Dendritic cell treated with granulocyte-macrophage colony-stimulating factor and Interleukin-4, amounts not matched to agents 40 ng/mL and 50 ng/mL, for 4 days (primary cell): Measurements from ENCODE around the gene REEP6.
A peak's percentile ranks its signal among the peaks of the same experiment; 100 is the strongest.
"Not testable (repeated sequence)": the region's sequence is repeated elsewhere in the genome, so short reads cannot be mapped to it uniquely, and the experiment has no call there.

Source experiments
- H3K27ac Mint-ChIP-seq: one replicate; pipeline ENCODE4 v1.8.0; 2022; ENCODE audit warnings: mild to moderate bottlenecking, mixed read lengths
- H3K27me3 Mint-ChIP-seq: one replicate; pipeline ENCODE4 v1.8.0; 2022; ENCODE audit warnings: mild to moderate bottlenecking, mixed read lengths
- H3K36me3 Mint-ChIP-seq: one replicate; pipeline ENCODE4 v1.8.0; 2022; ENCODE audit warnings: low read depth, mixed read lengths
- H3K4me1 Mint-ChIP-seq: one replicate; pipeline ENCODE4 v1.8.0; 2022; ENCODE audit warnings: low read depth, mixed read lengths
- H3K4me3 Mint-ChIP-seq: one replicate; pipeline ENCODE4 v1.8.0; 2022; ENCODE audit warnings: mild to moderate bottlenecking, moderate library complexity, mixed read lengths
- H3K9me3 Mint-ChIP-seq: one replicate; pipeline ENCODE4 v1.8.0; 2022; ENCODE audit warnings: mixed read lengths
- intact Hi-C: fragments of 100-400 bp; cut with micrococcal nuclease; formaldehyde crosslinking; loops from one replicate; pipeline ENCODE4 v1.15.0; 2022

Gene REEP6

GRCh38 chr19:1509602-1510441 is 18.8 kb downstream of the REEP6 start:
- Mint-ChIP-seq H3K4me3 (no peak overlapping the region), H3K27me3 (peaks cover 76% of the 10 kb centered on the region)

GRCh38 chr19:1510442-1510806 is 19.4 kb downstream of the REEP6 start:
- intact Hi-C loops = loop anchor here (5.0 kb wide), 1 partner anchor 38 kb away; no protein-coding TSS in a partner anchor
- Mint-ChIP-seq H3K27ac (no peak overlapping the region), H3K9me3 (no peaks in the 10 kb centered on the region), H3K36me3 (no peaks in the 10 kb centered on the region), H3K27me3 (peaks cover 76% of the 10 kb centered on the region), H3K4me3 (no peak overlapping the region), H3K4me1 (peaks cover 22% of the 10 kb centered on the region)

More at GRCh38 chr19:1509602-1510441, 18.8 kb downstream of the REEP6 start:
- intact Hi-C loops = loop anchor here (5.0 kb wide), 1 partner anchor 38 kb away; no protein-coding TSS in a partner anchor
- H3K9me3 Mint-ChIP-seq = no peaks in the 10 kb centered on the region
- no peak overlapping the region for H3K27ac Mint-ChIP-seq
- no peaks in the 10 kb centered on the region for H3K36me3 Mint-ChIP-seq
- H3K4me1 Mint-ChIP-seq = peaks cover 24% of the 10 kb centered on the region

- H3K27me3 Mint-ChIP-seq = peaks cover 74% of the 10 kb centered on the region
- H3K4me3 Mint-ChIP-seq = no peak overlapping the region
- no peak overlapping the region for H3K27ac Mint-ChIP-seq
- intact Hi-C loops = loop anchor here (5.0 kb wide), 1 partner anchor 39 kb away; no protein-coding TSS in a partner anchor
- no peaks in the 10 kb centered on the region for H3K9me3 Mint-ChIP-seq
- peaks cover 19% of the 10 kb centered on the region for H3K4me1 Mint-ChIP-seq
- H3K36me3 Mint-ChIP-seq = no peaks in the 10 kb centered on the region
These were observed 19.8 kb downstream of the REEP6 start for GRCh38 chr19:1510807-1511206.

- no peaks in the 10 kb centered on the region for H3K36me3 Mint-ChIP-seq
- H3K4me3 Mint-ChIP-seq = no peak overlapping the region
- intact Hi-C loops = loop anchor here (5.0 kb wide), 1 partner anchor 39 kb away; no protein-coding TSS in a partner anchor
- H3K27me3 Mint-ChIP-seq = peaks cover 74% of the 10 kb centered on the region
- H3K9me3 Mint-ChIP-seq = no peaks in the 10 kb centered on the region
- H3K27ac Mint-ChIP-seq = no peak overlapping the region
- H3K4me1 Mint-ChIP-seq = peaks cover 19% of the 10 kb centered on the region
These were observed 20.6 kb downstream of the REEP6 start for GRCh38 chr19:1511318-1512317.

GRCh38 chr19:1512671-1513498 is 21.9 kb downstream of the REEP6 start, which contains the start of gene ADAMTSL5:
Gene ADAMTSL5, minus strand, starts transcription at chr19:1513019. Its CDS starts 2,076 bp downstream, at chr19:1510943.
- no peak within 1 kb of the TSS for H3K27ac Mint-ChIP-seq
- peak within 1 kb of the TSS; percentile 60 for H3K4me3 Mint-ChIP-seq
- no peaks in the 10 kb centered on the region for H3K36me3 Mint-ChIP-seq
- intact Hi-C loops = loop anchor here (5.0 kb wide), 1 partner anchor 41 kb away; no protein-coding TSS in a partner anchor
- H3K4me1 Mint-ChIP-seq = peaks cover 16% of the 10 kb centered on the region
- peaks cover 78% of the 10 kb centered on the region for H3K27me3 Mint-ChIP-seq
- H3K9me3 Mint-ChIP-seq = no peaks in the 10 kb centered on the region

- Mint-ChIP-seq H3K27me3 (peaks cover 76% of the 10 kb centered on the region), H3K4me1 (peaks cover 8% of the 10 kb centered on the region), H3K9me3 (no peaks in the 10 kb centered on the region), H3K36me3 (no peaks in the 10 kb centered on the region), H3K4me3 (peak overlapping the region; percentile 30), H3K27ac (no peak overlapping the region)
- intact Hi-C loops = loop anchor here (5.0 kb wide), 1 partner anchor 41 kb away; no protein-coding TSS in a partner anchor
These were observed 22.7 kb downstream of the REEP6 start for GRCh38 chr19:1513499-1514294.

GRCh38 chr19:1514295-1514661 is 23.3 kb downstream of the REEP6 start:
- no peaks in the 10 kb centered on the region for H3K9me3 Mint-ChIP-seq
- H3K27ac Mint-ChIP-seq = no peak overlapping the region
- peaks cover 8% of the 10 kb centered on the region for H3K4me1 Mint-ChIP-seq
- no peaks in the 10 kb centered on the region for H3K36me3 Mint-ChIP-seq
- no peak overlapping the region for H3K4me3 Mint-ChIP-seq
- peaks cover 76% of the 10 kb centered on the region for H3K27me3 Mint-ChIP-seq
- intact Hi-C loops = loop anchor here (5.0 kb wide), 1 partner anchor 42 kb away; no protein-coding TSS in a partner anchor

- Mint-ChIP-seq H3K9me3 (no peaks in the 10 kb centered on the region), H3K4me1 (peaks cover 8% of the 10 kb centered on the region), H3K27me3 (peaks cover 70% of the 10 kb centered on the region), H3K4me3 (no peak overlapping the region), H3K36me3 (no peaks in the 10 kb centered on the region), H3K27ac (no peak overlapping the region)
- intact Hi-C loops = loop anchor here (5.0 kb wide), 1 partner anchor 43 kb away; no protein-coding TSS in a partner anchor
These were observed 24.2 kb downstream of the REEP6 start for GRCh38 chr19:1514986-1515721.

GRCh38 chr19:1516395-1516753 is 25.4 kb downstream of the REEP6 start:
- intact Hi-C loops = no loop called here
- H3K27me3 Mint-ChIP-seq = peaks cover 64% of the 10 kb centered on the region
- no peak overlapping the region for H3K4me3 Mint-ChIP-seq
- H3K36me3 Mint-ChIP-seq = no peaks in the 10 kb centered on the region
- no peaks in the 10 kb centered on the region for H3K9me3 Mint-ChIP-seq
- peaks cover 8% of the 10 kb centered on the region for H3K4me1 Mint-ChIP-seq
- H3K27ac Mint-ChIP-seq = no peak overlapping the region

GRCh38 chr19:1518471-1518870 is 27.5 kb downstream of the REEP6 start:
- Mint-ChIP-seq H3K36me3 (no peaks in the 10 kb centered on the region), H3K4me3 (no peak overlapping the region), H3K4me1 (no peaks in the 10 kb centered on the region), H3K27ac (no peak overlapping the region), H3K27me3 (peaks cover 69% of the 10 kb centered on the region), H3K9me3 (no peaks in the 10 kb centered on the region)
- intact Hi-C loops = no loop called here

GRCh38 chr19:1519802-1520201 is 28.8 kb downstream of the REEP6 start:
- H3K36me3 Mint-ChIP-seq, H3K9me3 Mint-ChIP-seq, intact Hi-C loops, H3K27ac Mint-ChIP-seq, H3K4me3 Mint-ChIP-seq, H3K4me1 Mint-ChIP-seq: not testable (repeated sequence)
- H3K27me3 Mint-ChIP-seq = peaks cover 65% of the 10 kb centered on the region

- intact Hi-C loops = no loop called here
- H3K27me3 Mint-ChIP-seq = peaks cover 65% of the 10 kb centered on the region
- H3K9me3 Mint-ChIP-seq = no peaks in the 10 kb centered on the region
- H3K4me3 Mint-ChIP-seq = no peak overlapping the region
- H3K36me3 Mint-ChIP-seq = no peaks in the 10 kb centered on the region
- peaks cover 8% of the 10 kb centered on the region for H3K4me1 Mint-ChIP-seq
- no peak overlapping the region for H3K27ac Mint-ChIP-seq
These were observed 29.3 kb downstream of the REEP6 start for GRCh38 chr19:1520203-1520780.
